IPS-20b (cell line): ENCODE measurements around the gene DIRAS2.
"Not testable (repeated sequence)": the region's sequence is repeated elsewhere in the genome, so short reads cannot be mapped to it uniquely, and the experiment has no call there.

Experiments used
- H3K27ac ChIP-seq: one replicate; pipeline ENCODE4 v1.5.1; 2013; ENCODE audit warnings: low read length
- H3K27me3 ChIP-seq: 2 replicates; pipeline ENCODE4 v1.6.1; 2013; ENCODE audit warnings: mild to moderate bottlenecking, low read length, inconsistent platforms; ENCODE audit not compliant: insufficient read depth
- H3K36me3 ChIP-seq: 2 replicates; pipeline ENCODE4 v1.6.1; 2013; ENCODE audit warnings: low read depth, mild to moderate bottlenecking, inconsistent platforms, low read length, moderate library complexity; ENCODE audit not compliant: insufficient read depth
- H3K4me1 ChIP-seq: 2 replicates; pipeline ENCODE4 v1.6.1; 2013; ENCODE audit warnings: mild to moderate bottlenecking, control low read depth, inconsistent platforms, low read length, moderate library complexity; ENCODE audit not compliant: insufficient read depth
- H3K4me3 ChIP-seq: 2 replicates; pipeline ENCODE4 v1.5.1; 2013; ENCODE audit warnings: mild to moderate bottlenecking, low read length, inconsistent platforms
- H3K9ac ChIP-seq: 2 replicates; pipeline ENCODE4 v1.6.1; 2013; ENCODE audit warnings: low read depth, mild to moderate bottlenecking, inconsistent platforms, low read length, moderate library complexity
- H3K9me3 ChIP-seq: 2 replicates; pipeline ENCODE4 v1.6.1; 2013; ENCODE audit warnings: mild to moderate bottlenecking, low read depth, low read length, inconsistent platforms; ENCODE audit not compliant: insufficient read depth

DIRAS2 gene, protein sequence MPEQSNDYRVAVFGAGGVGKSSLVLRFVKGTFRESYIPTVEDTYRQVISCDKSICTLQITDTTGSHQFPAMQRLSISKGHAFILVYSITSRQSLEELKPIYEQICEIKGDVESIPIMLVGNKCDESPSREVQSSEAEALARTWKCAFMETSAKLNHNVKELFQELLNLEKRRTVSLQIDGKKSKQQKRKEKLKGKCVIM

DNA sequence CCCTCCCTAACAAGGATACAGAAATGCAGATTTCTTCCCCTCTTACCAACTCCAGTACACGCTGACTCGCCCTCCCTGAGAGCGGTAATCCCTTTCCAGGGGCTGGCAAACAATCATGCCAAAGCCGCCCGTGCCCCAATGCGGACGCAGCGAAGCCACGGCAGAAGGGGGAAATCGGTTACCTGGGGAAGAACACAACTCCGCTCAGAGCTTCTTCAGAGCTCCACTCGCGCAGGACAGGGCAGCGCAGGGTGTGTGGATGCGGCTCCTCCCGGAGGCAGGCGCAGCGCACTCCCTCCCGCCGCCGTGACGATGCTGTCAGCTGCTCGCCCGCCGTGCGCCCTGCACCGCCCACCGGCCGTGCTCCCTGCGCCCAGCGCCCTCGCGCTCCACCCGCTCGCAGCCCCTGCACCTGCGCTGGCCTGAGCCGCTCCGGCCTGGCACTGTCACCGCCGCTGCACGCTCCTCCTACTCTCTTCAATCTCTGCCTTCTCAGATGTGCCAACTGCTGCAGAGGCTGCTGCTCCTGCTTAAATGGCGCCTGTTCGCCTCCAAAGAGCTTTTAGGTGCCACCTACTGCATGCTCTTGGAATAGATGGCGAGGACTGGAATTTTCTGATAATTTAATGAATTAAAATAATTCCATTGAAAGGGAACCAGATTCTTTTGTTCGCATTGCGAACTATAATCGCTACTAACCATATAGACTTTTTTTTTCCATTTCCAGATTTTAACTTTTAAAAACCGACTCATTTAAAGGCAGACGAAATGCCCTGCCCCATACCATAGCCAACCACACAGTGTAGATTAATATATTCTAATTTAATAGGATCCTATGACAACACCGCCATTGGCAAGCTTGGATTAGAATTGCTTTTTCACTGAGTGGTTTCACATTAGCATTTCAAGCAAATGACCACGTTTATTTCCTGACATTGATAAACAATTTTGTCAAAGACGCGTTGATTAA, at the start of gene DIRAS2:
Gene DIRAS2, minus strand, starts transcription at position 255 of the 970 bp plus-strand sequence. CDS start 28,997 bp downstream, outside the sequence.
- H3K27me3 ChIP-seq, result peaks cover 44% of the 10 kb centered on the region

DNA sequence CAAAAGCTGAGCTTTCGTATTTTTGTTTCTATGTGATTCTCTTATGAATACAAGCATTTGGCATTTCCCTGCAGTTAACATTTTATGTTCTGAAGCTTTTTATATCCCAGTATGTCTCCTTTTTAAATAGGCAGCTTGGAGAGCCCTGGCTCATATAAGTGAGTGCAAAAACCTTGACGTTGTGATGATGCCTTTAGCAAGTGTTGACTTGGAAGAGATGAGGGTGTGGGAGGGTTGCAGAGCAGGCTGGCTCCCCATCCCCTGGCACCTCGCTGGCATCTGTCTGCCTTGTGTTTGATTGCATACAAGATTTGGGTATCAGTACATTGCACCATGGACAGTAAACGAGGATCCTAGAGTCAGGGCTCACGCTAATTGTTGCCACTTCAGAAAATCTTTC, 42.1 kb upstream of the DIRAS2 start:
- H3K4me3 ChIP-seq, result no peak overlapping the region
- H3K9me3 ChIP-seq, result peaks cover 13% of the 10 kb centered on the region; the same call in 1 of the 2 replicates
- H3K36me3 ChIP-seq, result no peaks in the 10 kb centered on the region
- H3K4me1 ChIP-seq, result no peaks in the 10 kb centered on the region
- H3K27ac ChIP-seq, result no peak overlapping the region
- no peak overlapping the region for H3K9ac ChIP-seq
- H3K27me3 ChIP-seq, result no peaks in the 10 kb centered on the region

More for the DNA sequence above, at the start of gene DIRAS2:
- H3K9me3 ChIP-seq, result no peaks in the 10 kb centered on the region
- H3K4me1 ChIP-seq, result peaks cover 6% of the 10 kb centered on the region; the same call in 1 of the 2 replicates
- H3K4me3 ChIP-seq, result peak within 1 kb of the TSS; percentile 75
- no peaks in the 10 kb centered on the region for H3K36me3 ChIP-seq
- no peak within 1 kb of the TSS for H3K9ac ChIP-seq
- H3K27ac ChIP-seq, result no peak within 1 kb of the TSS

DNA sequence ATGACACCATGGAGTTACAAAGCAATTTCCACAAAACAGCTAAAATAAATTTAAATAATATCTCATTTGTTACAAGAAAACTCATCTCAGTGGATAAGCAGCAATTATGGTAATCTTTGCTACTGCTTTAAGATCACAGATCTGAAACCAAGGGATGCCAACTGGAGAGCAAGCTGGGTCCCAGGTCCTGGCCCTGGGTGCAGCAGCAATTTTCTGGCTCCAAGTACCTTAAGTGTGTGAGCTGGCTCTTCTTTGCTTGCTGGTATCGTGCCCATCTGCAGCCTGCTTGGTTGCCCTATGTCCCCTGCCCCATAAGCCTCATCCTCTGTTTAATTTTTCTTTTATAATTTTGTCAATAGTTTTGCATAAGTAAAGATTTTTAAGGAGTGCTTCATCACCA, 41.5 kb upstream of the DIRAS2 start:
- no peak overlapping the region for H3K4me3 ChIP-seq
- no peaks in the 10 kb centered on the region for H3K36me3 ChIP-seq
- H3K27ac ChIP-seq, result no peak overlapping the region
- no peaks in the 10 kb centered on the region for H3K4me1 ChIP-seq
- peaks cover 13% of the 10 kb centered on the region; the same call in 1 of the 2 replicates for H3K9me3 ChIP-seq
- no peak overlapping the region for H3K9ac ChIP-seq
- no peaks in the 10 kb centered on the region for H3K27me3 ChIP-seq

DNA sequence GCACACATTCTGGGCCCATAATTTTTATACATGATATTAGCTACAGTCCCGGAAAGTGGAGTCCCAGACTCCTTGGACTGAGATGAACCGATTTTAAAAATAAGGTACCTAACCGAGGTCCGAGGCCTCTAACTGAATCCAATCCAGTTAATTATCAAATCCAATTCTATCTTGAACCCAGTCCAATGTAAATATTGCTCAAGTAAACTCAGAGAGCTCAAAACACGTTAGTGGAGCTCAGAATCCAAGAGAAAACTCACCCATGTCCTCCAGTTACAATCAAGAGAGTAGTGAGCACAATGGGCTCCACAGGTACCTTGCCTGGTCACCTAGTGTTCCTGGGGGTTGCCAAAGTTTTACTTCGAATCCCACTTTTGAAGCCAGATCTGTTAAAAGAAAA, 37.9 kb upstream of the DIRAS2 start:
- Histone ChIP-seq H3K27ac (no peak overlapping the region), H3K27me3 (no peaks in the 10 kb centered on the region), H3K4me3 (no peak overlapping the region), H3K4me1 (no peaks in the 10 kb centered on the region), H3K9ac (no peak overlapping the region), H3K36me3 (no peaks in the 10 kb centered on the region), H3K9me3 (0 out of 2 replicates have a peak, but pooled peaks cover 2% of the 10 kb centered on the region)

DNA sequence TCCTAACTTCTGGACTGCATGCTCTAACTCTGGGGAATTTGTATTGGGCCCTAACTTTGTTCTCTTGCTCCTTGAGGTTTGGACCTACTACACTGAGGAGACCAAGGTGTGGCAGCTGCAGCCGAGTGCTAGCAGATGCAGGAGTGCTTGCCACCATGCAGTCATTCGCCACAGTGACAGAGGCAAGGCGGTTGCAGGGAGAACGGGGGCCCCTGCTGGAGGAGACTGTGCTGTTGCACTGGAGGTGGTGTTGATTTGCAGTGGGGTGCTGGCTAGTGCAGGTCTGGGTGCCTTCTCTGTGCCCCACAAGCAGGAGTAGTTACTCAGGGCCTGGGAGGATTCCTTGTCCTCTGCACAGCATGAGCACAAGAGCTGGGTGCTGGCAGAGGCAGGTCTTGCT, 22.4 kb upstream of the DIRAS2 start:
- no peaks in the 10 kb centered on the region for H3K9me3 ChIP-seq
- H3K4me3 ChIP-seq, result no peak overlapping the region
- no peaks in the 10 kb centered on the region for H3K27me3 ChIP-seq
- no peak overlapping the region for H3K27ac ChIP-seq
- H3K4me1 ChIP-seq, result no peaks in the 10 kb centered on the region
- no peak overlapping the region for H3K9ac ChIP-seq
- H3K36me3 ChIP-seq, result no peaks in the 10 kb centered on the region

DNA sequence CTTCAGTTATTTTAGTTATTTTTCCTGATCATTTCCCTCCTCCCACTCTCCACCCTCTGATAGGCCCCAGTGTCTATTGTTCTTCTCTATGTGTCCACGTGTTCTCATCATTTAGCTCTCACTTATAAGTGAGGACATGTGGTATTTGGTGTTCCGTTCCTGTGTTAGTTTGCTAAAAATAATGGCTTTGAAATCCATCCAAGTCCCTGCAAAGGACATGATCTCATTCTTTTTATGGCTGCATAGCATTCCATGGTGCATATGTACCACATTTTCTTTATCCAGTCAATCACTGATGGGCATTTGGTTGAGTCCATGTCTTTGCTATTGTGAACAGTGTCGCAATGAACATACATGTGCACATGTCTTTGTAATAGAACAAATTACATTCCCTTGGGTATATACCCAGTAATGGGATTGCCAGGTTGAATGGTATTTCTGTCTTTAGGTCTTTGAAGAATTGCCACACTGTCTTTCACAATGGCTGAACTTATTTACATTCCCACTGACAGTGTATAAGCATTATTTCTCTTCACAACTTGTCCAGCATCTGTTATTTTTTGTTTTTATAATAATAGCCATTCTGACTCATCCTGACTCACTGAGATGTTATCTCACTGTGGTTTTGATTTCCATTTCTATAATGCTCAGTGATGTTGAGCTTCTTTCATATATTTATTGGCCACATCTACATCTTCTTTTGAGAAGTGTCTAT, 17.2 kb upstream of the DIRAS2 start:
- H3K36me3 ChIP-seq, result no peaks in the 10 kb centered on the region
- H3K9me3 ChIP-seq, result no peaks in the 10 kb centered on the region
- no peaks in the 10 kb centered on the region for H3K4me1 ChIP-seq
- H3K9ac ChIP-seq, result no peak overlapping the region
- H3K27ac ChIP-seq, result no peak overlapping the region
- no peaks in the 10 kb centered on the region for H3K27me3 ChIP-seq
- no peak overlapping the region for H3K4me3 ChIP-seq

DNA sequence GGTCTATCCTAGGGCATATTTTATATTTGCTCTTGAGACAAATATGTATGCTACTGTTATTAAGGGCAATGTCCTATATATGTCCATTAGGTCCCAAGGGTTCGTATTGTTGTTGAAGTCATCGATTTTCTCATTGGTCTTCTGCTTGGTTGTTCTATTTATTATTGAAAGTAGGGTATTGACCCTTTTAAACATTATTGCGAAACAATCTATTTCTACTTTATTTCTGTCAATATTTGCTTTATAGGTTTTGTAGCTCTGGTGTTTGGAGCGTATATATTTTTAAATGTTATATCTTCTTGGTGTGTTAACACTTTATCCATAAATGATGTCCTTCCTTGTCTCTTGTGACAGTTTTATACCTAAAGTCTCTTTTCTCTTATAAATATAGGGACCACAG, 16.2 kb upstream of the DIRAS2 start:
- no peaks in the 10 kb centered on the region for H3K36me3 ChIP-seq

DNA sequence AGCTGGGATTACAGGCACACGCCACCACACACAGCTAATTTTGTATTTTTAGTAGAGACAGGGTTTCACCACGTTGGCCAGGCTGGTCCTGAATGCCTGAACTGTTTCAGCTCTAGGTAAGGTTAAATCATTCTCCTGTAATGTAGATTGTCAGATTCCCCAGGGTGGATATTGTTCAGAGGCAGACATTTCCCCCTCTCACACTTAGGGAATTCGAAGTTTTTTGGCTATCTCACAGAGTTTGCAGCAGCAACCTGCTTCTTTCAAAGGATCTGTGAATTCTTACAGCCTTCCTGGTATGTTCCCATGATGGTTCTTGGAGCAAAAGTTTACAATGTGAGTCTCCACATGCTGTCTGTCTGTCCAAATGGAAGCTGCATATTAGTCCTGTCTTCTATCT, 15.6 kb upstream of the DIRAS2 start:
- H3K9ac ChIP-seq, result no peak overlapping the region

More for the DNA sequence above, 16.2 kb upstream of the DIRAS2 start:
- Histone ChIP-seq H3K9me3 (no peaks in the 10 kb centered on the region), H3K4me1 (no peaks in the 10 kb centered on the region), H3K27me3 (no peaks in the 10 kb centered on the region), H3K27ac (no peak overlapping the region), H3K4me3 (no peak overlapping the region), H3K9ac (no peak overlapping the region)

DNA sequence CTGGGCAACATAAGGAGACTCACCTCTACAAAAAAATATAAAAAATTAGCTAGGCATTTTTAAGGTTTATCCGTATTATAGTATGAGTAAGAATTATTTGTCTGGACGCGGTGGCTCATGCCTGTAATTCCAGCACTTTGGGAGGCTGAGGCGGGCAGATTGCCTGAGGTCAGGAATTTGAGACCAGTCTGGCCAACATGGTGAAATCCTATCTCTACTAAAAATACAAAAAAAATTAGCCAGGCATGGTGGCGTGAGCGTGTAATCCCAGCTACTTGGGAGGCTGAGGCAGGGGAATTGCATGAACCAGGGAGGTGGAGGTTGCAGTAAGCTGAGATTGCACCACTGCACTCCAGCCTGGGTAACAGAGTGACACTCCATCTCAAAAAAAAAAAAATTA, 14.3 kb upstream of the DIRAS2 start:
- H3K4me3 ChIP-seq, H3K27me3 ChIP-seq, H3K9me3 ChIP-seq, H3K4me1 ChIP-seq, H3K36me3 ChIP-seq, H3K9ac ChIP-seq, H3K27ac ChIP-seq: not testable (repeated sequence)

More for the DNA sequence above, 15.6 kb upstream of the DIRAS2 start:
- Histone ChIP-seq H3K27ac (no peak overlapping the region), H3K36me3 (no peaks in the 10 kb centered on the region), H3K4me3 (no peak overlapping the region), H3K4me1 (no peaks in the 10 kb centered on the region), H3K27me3 (no peaks in the 10 kb centered on the region), H3K9me3 (no peaks in the 10 kb centered on the region)

DNA sequence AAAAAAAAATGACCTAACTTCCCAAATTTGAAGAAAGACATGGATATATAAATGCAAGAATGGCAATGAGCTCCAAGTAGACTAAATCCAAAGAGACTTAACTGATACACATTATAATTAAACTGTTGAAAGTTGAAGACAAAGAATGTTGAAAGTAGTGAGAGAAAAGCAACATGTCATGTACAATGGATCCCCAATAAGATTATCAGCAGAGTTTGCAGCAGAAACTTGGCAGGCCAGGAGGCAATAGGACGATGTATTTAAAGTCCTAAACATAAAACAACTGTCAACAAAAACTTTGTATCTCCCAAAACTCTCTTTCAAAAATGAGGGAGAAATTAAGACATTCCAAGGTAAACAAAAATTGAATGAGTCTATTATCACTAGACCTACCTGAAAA, 8.6 kb upstream of the DIRAS2 start:
- Histone ChIP-seq H3K27ac (no peak overlapping the region), H3K4me1 (no peaks in the 10 kb centered on the region), H3K9me3 (peaks cover 14% of the 10 kb centered on the region), H3K9ac (no peak overlapping the region), H3K36me3 (no peaks in the 10 kb centered on the region), H3K4me3 (no peak overlapping the region), H3K27me3 (no peaks in the 10 kb centered on the region)

DNA sequence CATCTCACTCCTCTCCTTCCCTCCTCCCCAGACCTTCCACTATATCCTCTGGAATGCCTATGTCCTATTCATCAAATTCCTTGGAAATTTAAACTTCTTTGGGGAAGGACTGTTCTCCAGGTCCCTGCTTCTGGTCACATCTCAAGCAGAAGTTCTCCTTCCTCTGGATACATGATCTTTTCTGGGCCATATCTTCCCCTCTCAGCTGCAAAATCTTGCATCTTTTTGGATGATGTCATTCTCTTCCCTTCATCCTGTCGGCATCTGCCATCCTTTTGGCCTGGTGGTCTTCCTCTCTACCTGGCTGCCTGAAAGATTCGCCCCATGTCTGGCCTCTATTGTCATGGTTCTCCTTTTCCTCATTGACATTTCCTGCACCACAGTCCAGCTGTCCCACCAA, 5.2 kb upstream of the DIRAS2 start:
- H3K27ac ChIP-seq, result no peak overlapping the region
- H3K27me3 ChIP-seq, result peaks cover 18% of the 10 kb centered on the region
- H3K36me3 ChIP-seq, result no peaks in the 10 kb centered on the region
- H3K4me3 ChIP-seq, result no peak overlapping the region
- H3K9ac ChIP-seq, result no peak overlapping the region
- peaks cover 14% of the 10 kb centered on the region for H3K9me3 ChIP-seq
- no peaks in the 10 kb centered on the region for H3K4me1 ChIP-seq
